H1 (cell line): ENCODE data around the gene PKP3. TPM values are rescaled to one million over a fixed set of nuclear protein-coding genes. Genes with fewer than 3 reads are reported as not detected.

Experiments used
- CBX8 ChIP-seq: fragments of 300-800, 300-1000 bp; sonication (generic); IDR thresholded peaks from 2 replicates; pipeline ENCODE4 v1.7.1; 2016; ENCODE audit warnings: low read depth, low read length, borderline replicate concordance
- FOSL1 ChIP-seq: IDR thresholded peaks from 2 replicates; pipeline ENCODE4 v1.6.1; 2011; ENCODE audit warnings: mild to moderate bottlenecking, low read depth, low read length, moderate library complexity; ENCODE audit not compliant: insufficient read depth
- JUN ChIP-seq: IDR thresholded peaks from 2 replicates; pipeline ENCODE4 v1.6.1; 2011; ENCODE audit warnings: low read depth, mild to moderate bottlenecking, improper control_type of control experiment, low read length
- NRF1 ChIP-seq: IDR thresholded peaks from 2 replicates; pipeline ENCODE4 v1.6.1; 2011; ENCODE audit warnings: mild to moderate bottlenecking, low read depth, low read length, improper control_type of control experiment
- PHF8 ChIP-seq: fragments of 200-600 bp; sonication (generic); conservative IDR thresholded peaks from 2 replicates; pipeline ENCODE4 v1.7.1; 2012; ENCODE audit warnings: low read depth, mild to moderate bottlenecking, inconsistent platforms, low read length, moderate library complexity
- POLR2A ChIP-seq, 2 experiments: IDR thresholded peaks; 1 replicate in 1 of 2; 2 replicates in 1 of 2; pipeline ENCODE4 v1.6.1; 2011; ENCODE audit warnings: low read depth in 2 of 2, low read length in 2 of 2, mild to moderate bottlenecking in 2 of 2; ENCODE audit errors: control extremely low read depth in 1 of 2
- POLR2AphosphoS5 ChIP-seq: IDR thresholded peaks from 2 replicates; pipeline ENCODE4 v1.6.1; 2011; ENCODE audit warnings: low read depth, low read length
- RNF2 ChIP-seq: fragments of 200-900, 300-1000 bp; sonication (generic); IDR thresholded peaks from 2 replicates; pipeline ENCODE4 v1.7.1; 2016; ENCODE audit warnings: borderline replicate concordance, low read depth, mild to moderate bottlenecking, antibody characterized with exemption, low read length; ENCODE audit not compliant: poor library complexity, severe bottlenecking; ENCODE audit errors: missing control alignments
- TAF1 ChIP-seq: IDR thresholded peaks from 2 replicates; pipeline ENCODE4 v1.6.1; 2011; ENCODE audit warnings: mild to moderate bottlenecking, low read depth, low read length
- YY1 ChIP-seq: IDR thresholded peaks from 2 replicates; pipeline ENCODE4 v1.6.1; 2011; ENCODE audit warnings: low read depth, mild to moderate bottlenecking, low read length
- polyA plus RNA-seq, 7 experiments: library from polyadenylated mRNA; depleted of rRNA in 3 of 7; stranded (reverse) in 5 of 7; unstranded in 2 of 7; fragments of >200 nt in 5 of 7; fragments of 200-250 nt in 2 of 7; gene quantifications; 1 replicate in 5 of 7; 2 replicates in 1 of 7; 4 replicates in 1 of 7; pipeline versions ENCODE4 v1.2.1 to v1.2.3, GENCODE V29; 2011 to 2013; ENCODE audit warnings: missing spikeins in 2 of 7, mixed read lengths in 2 of 7
- total RNA-seq: library from RNA; stranded (reverse); fragmentation: NEBNext Ultra II Directional; extraction: Animal tissue kit (Norgen Biotek cat#: 25700); gene quantifications from 2 replicates; pipeline ENCODE4 v1.2.1, GENCODE V29; 2021

PKP3 gene
- total and polyA plus RNA-seq, 2 of the 8 experiments (the other 6 are each of a cell fraction or from before 2014, with no cell fraction given): 16.7 to 28.7 TPM

- TF ChIP-seq RNF2: no peak
- no peak for TF ChIP-seq JUN
- no peak for TF ChIP-seq CBX8
- 0 out of 2 replicates have a peak, but pooled peaks have one; percentile 66 for TF ChIP-seq POLR2AphosphoS5
- TF ChIP-seq POLR2A (IDR thresholded peaks at IDR 0.05; ENCODE audit: control extremely low read depth in 1 of 2, low read depth in 2 of 2, low read length in 2 of 2): no peak; a peak in 1 of 3 replicates
- TF ChIP-seq YY1: no peak
- TF ChIP-seq TAF1: peak; percentile 60; the same call in 1 of the 2 replicates
- TF ChIP-seq PHF8: peak; percentile 27; the same call in 1 of the 2 replicates
- no peak for TF ChIP-seq NRF1
- TF ChIP-seq FOSL1: no peak
These were observed 23.7 kb upstream of the PKP3 start (continued) for GRCh38 chr11:370070-370941.
